ENCODE data around the gene AUNIP. TPM values are rescaled to one million over a fixed set of nuclear protein-coding genes. Genes with fewer than 3 reads are reported as not detected.

The AUNIP gene
- total and polyA plus RNA-seq, 12 donors, result 0.04 to 0.25 (median 0.21) TPM; not detected in 9

DNA sequence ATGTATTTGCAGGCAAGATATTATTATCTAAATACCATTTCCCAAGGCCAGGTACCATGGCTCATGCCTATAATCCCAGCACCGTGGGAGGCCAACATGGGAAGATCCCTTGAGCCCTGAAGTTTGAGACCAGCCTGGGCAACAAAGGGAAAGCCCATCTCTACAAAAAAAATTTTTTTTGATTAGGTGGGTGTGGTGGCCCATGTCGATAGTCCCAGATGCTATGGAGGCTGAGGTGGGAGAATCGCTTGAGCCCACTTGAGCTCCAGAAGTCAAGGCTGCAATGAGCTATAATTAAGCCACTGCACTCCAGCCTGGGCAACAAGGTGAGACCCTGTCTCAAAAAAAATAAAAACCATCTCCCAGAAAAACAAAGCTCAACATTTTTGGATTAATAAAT lies 44.7 kb upstream of the AUNIP start:
- intact Hi-C loops (cut with DNase I), result loop anchor here in 2 of 10 donors (2.0 kb wide), 1 partner anchor 95 kb away; the partner anchor contains the start of gene PAFAH2 (in 2 of the 2)

DNA sequence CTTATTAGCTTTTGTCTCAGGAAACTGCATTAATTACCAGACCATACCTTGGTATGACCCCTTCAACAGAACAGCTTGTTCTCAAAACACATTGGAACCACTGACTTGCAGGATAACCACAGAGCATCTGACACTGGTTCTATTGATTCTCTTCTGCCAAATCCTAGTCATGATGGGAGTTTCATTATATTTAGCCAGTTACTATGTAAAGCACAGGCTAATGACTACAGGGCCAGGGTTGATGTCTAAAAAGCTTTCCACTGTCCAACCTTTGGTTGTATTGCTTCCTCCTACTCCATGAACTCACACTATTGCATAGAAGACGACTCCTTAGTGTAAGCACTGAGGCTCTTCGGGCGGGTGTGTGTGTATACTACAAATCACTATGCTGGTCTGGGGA lies 43.2 kb upstream of the AUNIP start:
- Histone ChIP-seq H3K9me3 (no peaks in the 10 kb centered on the region), H3K4me3 (no peak overlapping the region), H3K36me3 (peaks cover 0 to 55% (median 6%) of the 10 kb centered on the region in 9 donors), H3K27ac (no peak overlapping the region), H3K4me1 (peaks cover 9 to 40% (median 25%) of the 10 kb centered on the region in 9 donors), H3K27me3 (no peaks in the 10 kb centered on the region)
- 91 to 93% methylated on average over 3 of the region's 3 CpGs for WGBS, 2 donors
- DNase-seq (no peak), ATAC-seq (no peak)
- intact Hi-C loops (cut with DNase I), result no loop called here
- TF ChIP-seq, protein P1, sequence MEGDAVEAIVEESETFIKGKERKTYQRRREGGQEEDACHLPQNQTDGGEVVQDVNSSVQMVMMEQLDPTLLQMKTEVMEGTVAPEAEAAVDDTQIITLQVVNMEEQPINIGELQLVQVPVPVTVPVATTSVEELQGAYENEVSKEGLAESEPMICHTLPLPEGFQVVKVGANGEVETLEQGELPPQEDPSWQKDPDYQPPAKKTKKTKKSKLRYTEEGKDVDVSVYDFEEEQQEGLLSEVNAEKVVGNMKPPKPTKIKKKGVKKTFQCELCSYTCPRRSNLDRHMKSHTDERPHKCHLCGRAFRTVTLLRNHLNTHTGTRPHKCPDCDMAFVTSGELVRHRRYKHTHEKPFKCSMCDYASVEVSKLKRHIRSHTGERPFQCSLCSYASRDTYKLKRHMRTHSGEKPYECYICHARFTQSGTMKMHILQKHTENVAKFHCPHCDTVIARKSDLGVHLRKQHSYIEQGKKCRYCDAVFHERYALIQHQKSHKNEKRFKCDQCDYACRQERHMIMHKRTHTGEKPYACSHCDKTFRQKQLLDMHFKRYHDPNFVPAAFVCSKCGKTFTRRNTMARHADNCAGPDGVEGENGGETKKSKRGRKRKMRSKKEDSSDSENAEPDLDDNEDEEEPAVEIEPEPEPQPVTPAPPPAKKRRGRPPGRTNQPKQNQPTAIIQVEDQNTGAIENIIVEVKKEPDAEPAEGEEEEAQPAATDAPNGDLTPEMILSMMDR (IDR thresholded peaks at IDR 0.05), result no peak

More for the DNA sequence above, 44.7 kb upstream of the AUNIP start:
- Histone ChIP-seq H3K4me3 (peak overlapping the region in 1 of 10 donors; percentile 69), H3K4me1 (peaks cover 9 to 44% (median 28%) of the 10 kb centered on the region in 9 donors), H3K27me3 (no peaks in the 10 kb centered on the region), H3K27ac (no peak overlapping the region), H3K9me3 (no peaks in the 10 kb centered on the region), H3K36me3 (peaks cover 0 to 43% (median 6%) of the 10 kb centered on the region in 9 donors)
- DNase-seq, result no peak
- TF ChIP-seq, protein P1 (IDR thresholded peaks at IDR 0.05), result no peak
- 69 to 77% methylated on average over 3 of the region's 3 CpGs for WGBS, 2 donors
- no peak for ATAC-seq

DNA sequence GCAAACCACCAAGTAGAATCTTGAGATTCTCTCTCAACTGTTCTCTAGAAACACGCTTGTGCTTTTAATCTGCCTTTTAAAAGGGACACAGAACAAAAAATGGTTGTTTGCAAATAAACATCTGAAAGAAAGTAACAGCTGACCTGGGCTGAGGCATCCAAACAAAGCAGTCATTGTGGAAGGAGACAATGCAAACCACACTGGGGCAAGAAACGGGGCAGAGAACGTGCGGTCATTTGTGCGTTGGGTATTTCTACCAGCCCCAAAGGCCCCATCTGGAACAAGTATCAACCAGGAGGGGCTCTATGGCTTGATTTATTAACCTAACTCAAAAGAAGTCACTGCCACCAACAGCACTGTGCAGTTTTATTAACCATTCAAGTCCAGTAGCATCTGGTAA lies 41.0 kb upstream of the AUNIP start:
- peaks cover 2 to 34% (median 17%) of the 10 kb centered on the region in 9 donors for H3K4me1 ChIP-seq
- H3K9me3 ChIP-seq, result no peaks in the 10 kb centered on the region
- peaks cover 0 to 55% (median 6%) of the 10 kb centered on the region in 9 donors for H3K36me3 ChIP-seq
- intact Hi-C loops (cut with DNase I), result no loop called here
- DNase-seq (no peak), ATAC-seq (no peak)
- 91 to 94% methylated on average over 5 of the region's 5 CpGs for WGBS, 2 donors
- no peaks in the 10 kb centered on the region for H3K27me3 ChIP-seq
- no peak overlapping the region for H3K4me3 ChIP-seq
- TF ChIP-seq, protein P1 (IDR thresholded peaks at IDR 0.05), result no peak
- no peak overlapping the region for H3K27ac ChIP-seq

DNA sequence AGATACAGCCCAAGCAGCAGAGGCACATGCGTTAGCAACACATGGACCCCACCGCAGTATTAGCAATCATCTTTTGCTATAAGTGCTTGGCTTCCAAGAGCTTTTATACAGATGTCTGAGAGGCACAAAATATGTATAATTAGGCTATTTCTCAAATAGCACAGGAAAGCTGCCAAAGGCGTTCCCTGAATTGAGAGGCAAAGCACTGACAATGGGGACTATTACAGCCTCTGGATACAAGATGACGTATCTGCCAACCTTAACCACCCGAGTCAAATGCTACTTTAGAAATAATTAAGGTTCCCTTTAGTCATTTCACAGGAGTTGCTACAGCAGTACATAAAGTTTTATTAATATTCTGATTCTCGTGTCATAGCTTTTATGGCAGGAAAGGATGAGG lies 40.5 kb upstream of the AUNIP start:
- intact Hi-C loops (cut with DNase I), result loop anchor here in 3 of 10 donors (5.0 to 10.0 kb wide), 2 partner anchors 98 to 255 kb away; partner anchors contain the start of genes PAFAH2 (in 2 of the 3) and FAM110D (in 1 of the 3)
- TF ChIP-seq, protein P1 (IDR thresholded peaks at IDR 0.05), result no peak

More for the DNA sequence above, 40.5 kb upstream of the AUNIP start:
- DNase-seq, result no peak
- Histone ChIP-seq H3K27ac (no peak overlapping the region), H3K27me3 (no peaks in the 10 kb centered on the region), H3K4me1 (peaks cover 0 to 35% (median 17%) of the 10 kb centered on the region in 9 donors), H3K9me3 (no peaks in the 10 kb centered on the region), H3K36me3 (peaks cover 0 to 55% (median 6%) of the 10 kb centered on the region in 9 donors), H3K4me3 (no peak overlapping the region)
- 88 to 89% methylated on average over 6 of the region's 6 CpGs for WGBS, 2 donors
- no peak for ATAC-seq
